NCI-H446 treated with DMSO at 0.1 percent for 48 hours (cell line): ENCODE data around the gene LPP.
"Not testable (repeated sequence)": the region's sequence is repeated elsewhere in the genome, so short reads cannot be mapped to it uniquely, and the experiment has no call there.

ENCODE experiments used
- DNase-seq: peaks from one replicate; lab custom pipeline; 2025; lab: John Stamatoyannopoulos, UW

LPP gene

DNA sequence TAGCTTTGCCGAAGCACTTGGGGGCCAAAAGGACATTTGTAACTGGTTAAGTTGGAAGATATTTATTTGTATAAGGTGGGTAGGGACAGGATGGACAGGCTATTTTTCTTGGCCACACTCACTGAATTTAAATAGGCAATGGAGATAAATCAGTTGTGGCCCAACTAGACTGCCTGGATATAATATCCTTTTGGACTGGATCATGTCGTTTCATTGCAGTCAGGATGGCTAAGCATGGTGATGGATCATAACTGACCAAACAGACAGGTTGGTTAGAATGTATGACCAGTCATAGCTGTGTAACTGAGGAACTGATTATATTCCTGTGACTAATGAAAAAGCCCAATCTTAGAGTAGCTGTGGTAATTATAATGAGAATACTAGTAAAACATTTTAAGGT is 284.0 kb downstream of the LPP start:
- DNase-seq: no peak

- DNase-seq: no peak
These were observed 285.1 kb downstream of the LPP start for GRCh38 chr3:188439080-188439479.

GRCh38 chr3:188440340-188440972 is 286.5 kb downstream of the LPP start:
- no peak for DNase-seq

DNA sequence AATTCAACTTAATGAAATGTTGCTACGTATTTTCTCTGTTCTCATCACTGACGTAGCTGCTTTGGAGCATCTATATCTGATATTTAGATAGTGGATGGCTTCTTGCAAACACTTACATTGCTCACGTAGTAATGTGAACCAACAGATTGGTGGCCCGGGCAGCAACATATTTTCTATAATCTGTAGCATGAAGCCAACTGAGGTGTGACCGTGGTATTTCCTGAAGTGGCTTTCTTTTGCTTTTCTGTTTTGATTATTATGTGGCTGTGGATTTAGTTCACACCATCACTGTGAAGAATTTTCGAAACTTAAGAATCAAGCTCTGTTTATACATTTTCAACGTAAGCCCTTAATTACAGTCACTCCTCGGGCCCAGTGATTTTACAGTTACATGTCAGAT is 288.5 kb downstream of the LPP start:
- no peak for DNase-seq

- DNase-seq: not testable (repeated sequence)
These were observed 291.2 kb downstream of the LPP start for GRCh38 chr3:188445175-188445574.

GRCh38 chr3:188446014-188446413 is 292.1 kb downstream of the LPP start:
- DNase-seq: no peak

GRCh38 chr3:188446766-188447165 is 292.8 kb downstream of the LPP start:
- no peak for DNase-seq

GRCh38 chr3:188448813-188449212 is 294.9 kb downstream of the LPP start:
- DNase-seq: no peak

- no peak for DNase-seq
These were observed 295.5 kb downstream of the LPP start for GRCh38 chr3:188449421-188449820.

GRCh38 chr3:188452158-188452772 is 298.3 kb downstream of the LPP start:
- no peak for DNase-seq

GRCh38 chr3:188453431-188454384 is 299.8 kb downstream of the LPP start:
- DNase-seq: no peak

GRCh38 chr3:188455748-188456147 is 301.8 kb downstream of the LPP start:
- DNase-seq: no peak

- no peak for DNase-seq
These were observed 304.8 kb downstream of the LPP start for GRCh38 chr3:188458756-188459155.

- DNase-seq: no peak
These were observed 311.4 kb downstream of the LPP start for GRCh38 chr3:188465311-188465710.

- DNase-seq: peak; percentile 81
These were observed 314.2 kb downstream of the LPP start for GRCh38 chr3:188468196-188468595.

DNA sequence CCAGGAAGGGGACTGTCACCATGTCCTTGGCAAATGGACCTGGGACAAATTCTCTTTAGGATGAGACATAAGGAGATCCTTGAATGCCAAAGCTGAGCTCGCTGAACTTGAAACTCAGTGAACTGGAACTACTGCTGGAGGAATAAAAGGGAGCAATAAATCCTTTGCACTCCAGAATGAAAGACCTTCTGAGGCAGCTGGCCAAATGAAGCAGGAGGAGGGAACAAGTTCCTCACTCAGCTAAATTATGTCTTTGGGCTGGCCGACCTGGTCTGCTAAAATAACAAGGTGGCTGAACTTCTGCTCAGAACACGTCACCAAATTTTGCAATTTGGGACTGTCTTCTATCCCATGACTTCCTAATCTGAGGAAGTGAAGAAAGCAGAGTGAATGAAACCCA is 314.7 kb downstream of the LPP start:
- peak; percentile 93 for DNase-seq

- DNase-seq: no peak
These were observed 315.4 kb downstream of the LPP start for GRCh38 chr3:188469228-188469885.

DNA sequence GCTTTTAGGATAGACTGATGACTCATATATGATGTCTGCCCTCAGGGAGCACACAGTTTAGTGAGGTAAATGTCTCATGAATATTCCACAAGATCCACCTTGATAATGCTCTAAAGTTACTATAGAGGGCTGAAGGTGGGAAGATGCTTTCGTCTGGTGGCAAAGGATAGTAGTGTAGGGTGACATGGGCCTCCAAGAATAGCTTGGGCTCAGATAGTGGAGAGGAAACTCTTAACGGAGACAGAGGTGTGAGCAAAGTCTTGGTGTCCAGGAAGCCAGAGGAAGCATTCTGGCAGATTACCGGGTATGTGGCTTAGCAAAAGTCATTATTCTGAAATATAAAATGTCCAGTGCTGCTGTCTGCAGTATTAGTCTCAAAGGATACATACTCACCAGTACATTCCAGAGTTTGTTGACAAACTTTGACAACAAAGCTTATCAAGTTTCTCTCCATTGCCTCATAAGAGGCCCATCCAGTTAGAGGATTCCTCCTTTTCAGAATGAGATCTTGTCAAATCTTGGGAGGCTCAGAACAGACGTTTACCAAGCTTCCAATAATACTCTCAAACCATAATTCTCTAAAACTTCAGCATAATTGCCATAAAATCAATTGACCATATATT is 316.7 kb downstream of the LPP start:
- DNase-seq: no peak

GRCh38 chr3:188471723-188472122 is 317.8 kb downstream of the LPP start:
- no peak for DNase-seq

DNA sequence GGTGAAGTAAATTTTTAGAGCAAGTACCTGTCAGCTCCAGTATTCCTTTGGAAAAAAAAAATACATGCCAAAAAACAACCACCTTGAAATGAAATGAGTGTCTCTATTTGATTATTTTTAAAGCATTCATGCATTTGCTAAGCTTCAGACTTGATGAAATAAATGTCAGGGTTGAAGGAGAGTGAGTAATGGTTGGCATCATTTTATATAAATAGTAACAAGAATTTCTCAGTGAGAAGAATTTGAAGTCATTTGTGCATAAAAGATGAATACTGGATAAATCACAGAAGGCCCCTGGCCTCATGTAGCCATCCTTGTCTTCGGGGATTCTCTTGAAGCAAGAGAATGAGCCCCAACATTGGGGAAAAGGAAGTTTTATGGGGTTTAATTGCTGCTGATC is 318.4 kb downstream of the LPP start:
- DNase-seq: no peak

DNA sequence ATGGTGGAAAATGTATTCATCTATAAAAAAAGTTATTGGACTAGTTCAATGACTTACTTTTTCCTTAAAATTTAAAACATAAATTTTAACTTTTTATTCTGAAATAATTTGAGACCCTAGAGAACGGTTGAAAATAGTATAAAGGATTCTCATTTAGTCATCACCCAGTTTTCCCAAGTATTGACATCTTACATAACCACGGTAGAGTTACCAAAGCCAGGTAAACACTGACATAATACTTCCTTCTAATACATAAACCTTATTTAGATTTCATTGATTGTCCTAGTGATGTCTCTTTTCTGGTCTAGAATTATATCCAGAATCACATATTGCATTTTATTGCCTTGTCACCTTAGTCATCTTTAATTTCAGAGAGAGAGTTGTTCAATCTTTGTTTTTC is 319.1 kb downstream of the LPP start:
- DNase-seq: no peak
